Uterus (tissue), 2 donors: ENCODE measurements around the gene MAIP1.

ENCODE experiments used
- CTCF ChIP-seq, 4 experiments: fragments of 200-600 bp in 2 of 4; fragments of 450-650 bp in 2 of 4; sonication (generic) in 2 of 4; IDR thresholded peaks; one replicate each; pipeline ENCODE4 v1.5.1; 2016 to 2019; ENCODE audit warnings: antibody characterized with exemption in 4 of 4, mild to moderate bottlenecking in 2 of 4, moderate library complexity in 1 of 4
- POLR2A ChIP-seq, 2 donors: fragments of 450-650 bp; IDR thresholded peaks; one replicate each; pipeline ENCODE4 v1.6.1; 2016; ENCODE audit warnings: antibody characterized with exemption in 2 of 2, mild to moderate bottlenecking in 1 of 2, moderate library complexity in 1 of 2

- TF ChIP-seq CTCF (IDR thresholded peaks at IDR 0.05) (no peak), POLR2A (IDR thresholded peaks at IDR 0.05) (no peak)
Measured at GRCh38 chr2:200003444-200003843, 48.1 kb downstream of the MAIP1 start.
